Uterus (tissue), 4 donors: ENCODE measurements around the gene PLEKHG1. TPM values are rescaled to one million over a fixed set of nuclear protein-coding genes. Genes with fewer than 3 reads are reported as not detected.

ENCODE experiments used
- DNase-seq, 2 donors: peaks; one replicate each; pipeline ENCODE4 v3.0.0-alpha.2; 2019 to 2020
- H3K27ac ChIP-seq, 2 donors: fragments of 200-600 bp; sonication (generic); 1 replicate in 1 of 2; 2 replicates in 1 of 2; pipeline ENCODE4 v1.5.1; 2016 to 2018
- H3K27me3 ChIP-seq, 2 donors: fragments of 200-600 bp; sonication (generic); one replicate each; pipeline ENCODE4 v1.5.1; 2018 to 2019; ENCODE audit warnings: control low read depth in 1 of 2
- H3K36me3 ChIP-seq, 2 donors: fragments of 200-600 bp; sonication (generic); one replicate each; pipeline ENCODE4 v1.5.1; 2019; ENCODE audit warnings: control low read depth in 1 of 2
- H3K4me1 ChIP-seq, 2 donors: fragments of 200-600 bp; sonication (generic); one replicate each; pipeline ENCODE4 v1.5.1; 2018 to 2019; ENCODE audit warnings: control low read depth in 1 of 2
- H3K4me3 ChIP-seq, 2 donors: fragments of 200-600 bp; sonication (generic); 1 replicate in 1 of 2; 2 replicates in 1 of 2; pipeline ENCODE4 v1.5.1; 2018 to 2019; ENCODE audit warnings: mild to moderate bottlenecking in 1 of 2
- H3K9me3 ChIP-seq, 2 donors: fragments of 200-600 bp; sonication (generic); one replicate each; pipeline ENCODE4 v1.5.1; 2019; ENCODE audit warnings: control low read depth in 1 of 2
- POLR2A ChIP-seq, 2 donors: fragments of 450-650 bp; IDR thresholded peaks; one replicate each; pipeline ENCODE4 v1.6.1; 2016; ENCODE audit warnings: antibody characterized with exemption in 2 of 2, mild to moderate bottlenecking in 1 of 2, moderate library complexity in 1 of 2
- intact Hi-C: fragments of 100-400 bp; cut with DNase I; formaldehyde crosslinking; loops from one replicate; pipeline ENCODE4 v1.15.1; 2023; ENCODE audit warnings: low total_unique reads
- total RNA-seq, 4 donors: library from RNA; depleted of rRNA in 3 of 4; stranded (reverse); fragments of >200 nt in 3 of 4; gene quantifications; one replicate each; pipeline versions ENCODE4 v1.1.0 to v1.2.4, GENCODE V29; 2014 to 2023
- TF ChIP-seq, protein P1 (sequence below), 4 experiments: fragments of 200-600 bp in 2 of 4; fragments of 450-650 bp in 2 of 4; sonication (generic) in 2 of 4; IDR thresholded peaks; one replicate each; pipeline ENCODE4 v1.5.1; 2016 to 2019; ENCODE audit warnings: antibody characterized with exemption in 4 of 4, mild to moderate bottlenecking in 2 of 4, moderate library complexity in 1 of 4
- donor health status: DM: yes; HTN: yes; CAD: no.

PLEKHG1 gene
- total RNA-seq, 4 donors from 2014 or later, result 7.2 to 50.3 (median 33.0) TPM

DNA sequence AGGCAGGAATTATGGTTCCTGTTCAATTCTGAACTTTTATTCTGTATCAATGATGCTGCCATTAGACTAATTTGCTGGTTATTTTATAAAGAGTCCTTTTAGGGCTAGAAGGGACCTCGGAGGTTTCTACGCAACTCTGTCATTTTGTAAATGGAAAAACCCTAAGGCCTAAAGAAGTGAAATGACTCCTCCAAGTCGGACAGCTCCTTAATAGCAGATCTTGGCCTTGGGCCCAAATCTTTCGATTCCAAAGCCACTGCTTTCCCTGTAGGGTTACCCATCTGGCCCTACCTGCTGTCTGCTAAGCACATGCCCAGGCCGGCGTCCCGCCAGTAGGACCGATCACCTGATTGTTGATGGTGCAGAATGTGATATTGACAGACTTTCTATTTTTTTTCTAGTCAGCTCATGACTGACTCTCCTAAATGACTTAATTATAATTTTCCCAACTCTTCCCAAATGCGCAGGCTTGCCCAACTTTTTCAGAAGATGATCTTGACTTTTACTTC lies 40.2 kb downstream of the PLEKHG1 start:
- Histone ChIP-seq H3K9me3 (no peaks in the 10 kb centered on the region), H3K36me3 (no peaks in the 10 kb centered on the region), H3K27ac (no peak overlapping the region), H3K27me3 (no peaks in the 10 kb centered on the region), H3K4me1 (no peaks in the 10 kb centered on the region), H3K4me3 (no peak overlapping the region)
- no peak for DNase-seq
- no peak for TF ChIP-seq POLR2A (IDR thresholded peaks at IDR 0.05)
- TF ChIP-seq, protein P1, sequence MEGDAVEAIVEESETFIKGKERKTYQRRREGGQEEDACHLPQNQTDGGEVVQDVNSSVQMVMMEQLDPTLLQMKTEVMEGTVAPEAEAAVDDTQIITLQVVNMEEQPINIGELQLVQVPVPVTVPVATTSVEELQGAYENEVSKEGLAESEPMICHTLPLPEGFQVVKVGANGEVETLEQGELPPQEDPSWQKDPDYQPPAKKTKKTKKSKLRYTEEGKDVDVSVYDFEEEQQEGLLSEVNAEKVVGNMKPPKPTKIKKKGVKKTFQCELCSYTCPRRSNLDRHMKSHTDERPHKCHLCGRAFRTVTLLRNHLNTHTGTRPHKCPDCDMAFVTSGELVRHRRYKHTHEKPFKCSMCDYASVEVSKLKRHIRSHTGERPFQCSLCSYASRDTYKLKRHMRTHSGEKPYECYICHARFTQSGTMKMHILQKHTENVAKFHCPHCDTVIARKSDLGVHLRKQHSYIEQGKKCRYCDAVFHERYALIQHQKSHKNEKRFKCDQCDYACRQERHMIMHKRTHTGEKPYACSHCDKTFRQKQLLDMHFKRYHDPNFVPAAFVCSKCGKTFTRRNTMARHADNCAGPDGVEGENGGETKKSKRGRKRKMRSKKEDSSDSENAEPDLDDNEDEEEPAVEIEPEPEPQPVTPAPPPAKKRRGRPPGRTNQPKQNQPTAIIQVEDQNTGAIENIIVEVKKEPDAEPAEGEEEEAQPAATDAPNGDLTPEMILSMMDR (IDR thresholded peaks at IDR 0.05), result no peak
- intact Hi-C loops, result no loop called here

DNA sequence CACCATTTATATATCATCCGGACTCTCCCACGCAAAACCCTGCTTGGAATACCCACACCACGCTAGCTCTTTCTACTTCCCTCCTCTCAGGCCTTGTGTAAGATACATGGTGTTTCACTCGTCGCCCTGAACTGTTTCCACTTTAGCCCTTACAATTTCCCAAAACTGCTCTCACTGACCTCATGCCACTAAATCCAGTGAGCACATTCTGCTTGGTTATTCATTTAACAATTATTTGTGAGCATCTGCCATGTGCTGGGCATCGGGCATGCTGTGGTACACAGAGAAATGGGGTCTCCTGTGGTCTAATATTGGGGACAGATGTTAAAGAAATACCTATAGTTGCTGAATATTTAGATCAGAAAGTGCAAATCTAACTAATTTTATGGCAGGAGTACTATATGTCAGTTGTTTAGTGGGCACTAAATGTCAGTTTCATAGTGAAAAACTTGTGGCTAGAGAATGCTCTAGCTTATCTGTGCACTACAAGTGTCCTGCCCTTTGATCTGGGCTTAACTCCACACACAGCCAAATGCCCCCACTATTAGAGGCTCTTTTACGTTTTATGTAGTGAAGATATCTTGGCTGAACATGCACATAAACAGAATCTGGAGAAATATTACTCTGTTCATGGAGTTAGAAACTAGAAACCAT lies 41.0 kb downstream of the PLEKHG1 start:
- Histone ChIP-seq H3K36me3 (no peaks in the 10 kb centered on the region), H3K9me3 (no peaks in the 10 kb centered on the region), H3K27me3 (no peaks in the 10 kb centered on the region), H3K4me3 (no peak overlapping the region), H3K4me1 (no peaks in the 10 kb centered on the region), H3K27ac (peak overlapping the region; percentile 50 to 56)
- no peak for TF ChIP-seq POLR2A (IDR thresholded peaks at IDR 0.05)
- TF ChIP-seq, protein P1 (IDR thresholded peaks at IDR 0.05), result no peak
- intact Hi-C loops, result no loop called here
- no peak for DNase-seq

DNA sequence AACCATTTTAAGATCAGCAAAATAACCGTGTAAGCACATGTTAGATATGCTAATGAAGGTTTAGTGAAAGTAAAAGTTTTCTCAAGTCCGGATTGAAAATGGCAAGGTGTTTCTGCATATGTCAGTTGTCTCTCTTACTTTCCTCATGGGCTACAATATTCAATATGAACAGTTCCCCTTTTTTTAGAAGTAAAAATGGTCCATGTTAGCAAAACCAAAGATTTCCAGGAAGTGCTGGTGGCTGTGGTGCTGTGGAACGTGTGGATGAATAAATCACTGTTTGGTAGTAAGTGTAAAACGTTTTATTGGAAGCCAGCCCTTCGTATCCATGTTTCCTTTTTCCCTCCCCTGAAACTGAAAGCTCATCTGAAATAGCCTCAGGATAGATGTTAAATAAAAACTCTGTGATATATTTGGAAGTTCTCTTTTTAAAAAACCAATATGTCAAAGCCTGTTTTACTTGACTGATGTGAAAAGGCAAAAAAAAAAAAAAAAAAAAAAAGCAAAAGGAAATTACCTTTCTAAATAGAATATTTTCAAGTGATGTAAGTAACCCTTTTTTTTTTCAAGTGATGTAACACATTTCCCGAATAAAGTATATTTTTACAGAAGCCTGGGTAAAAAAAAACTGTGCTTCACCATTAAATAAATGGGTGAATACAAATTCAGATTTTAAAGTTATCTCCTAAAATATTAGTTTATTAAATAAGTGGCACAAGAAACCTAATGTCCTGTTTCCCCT lies 41.9 kb downstream of the PLEKHG1 start:
- intact Hi-C loops, result no loop called here
- no peaks in the 10 kb centered on the region for H3K36me3 ChIP-seq
- H3K27ac ChIP-seq, result peak overlapping the region; percentile 50 to 56
- H3K27me3 ChIP-seq, result no peaks in the 10 kb centered on the region
- no peak for DNase-seq
- H3K9me3 ChIP-seq, result no peaks in the 10 kb centered on the region
- TF ChIP-seq, protein P1 (IDR thresholded peaks at IDR 0.05), result no peak
- no peak for TF ChIP-seq POLR2A (IDR thresholded peaks at IDR 0.05)
- no peaks in the 10 kb centered on the region for H3K4me1 ChIP-seq
- H3K4me3 ChIP-seq, result peak overlapping the region in 1 of 2 donors; percentile 22

DNA sequence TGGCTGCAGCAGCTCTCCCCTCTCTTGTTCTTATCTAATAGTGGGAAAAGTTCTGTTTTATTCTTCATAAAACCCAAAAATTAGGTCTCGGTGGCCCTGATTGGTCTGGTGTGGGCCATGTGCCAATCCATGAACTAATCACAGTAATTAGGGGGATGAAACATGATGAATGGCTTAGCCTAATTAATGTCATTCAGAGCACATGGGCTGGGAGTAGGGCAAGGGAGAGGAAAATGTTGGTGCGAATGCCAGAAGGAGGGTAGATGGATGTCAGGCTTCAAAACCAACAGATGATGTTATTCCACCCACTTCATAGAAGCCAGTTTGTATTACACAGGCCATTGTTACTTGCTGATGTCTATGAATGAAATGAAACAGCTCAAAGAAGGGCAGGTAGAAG lies 46.5 kb downstream of the PLEKHG1 start:
- DNase-seq, result no peak
- Histone ChIP-seq H3K27me3 (no peaks in the 10 kb centered on the region), H3K27ac (no peak overlapping the region), H3K4me3 (no peak overlapping the region), H3K36me3 (no peaks in the 10 kb centered on the region), H3K4me1 (no peaks in the 10 kb centered on the region), H3K9me3 (no peaks in the 10 kb centered on the region)
- TF ChIP-seq, protein P1 (IDR thresholded peaks at IDR 0.05), result no peak
- no peak for TF ChIP-seq POLR2A (IDR thresholded peaks at IDR 0.05)
- intact Hi-C loops, result no loop called here

DNA sequence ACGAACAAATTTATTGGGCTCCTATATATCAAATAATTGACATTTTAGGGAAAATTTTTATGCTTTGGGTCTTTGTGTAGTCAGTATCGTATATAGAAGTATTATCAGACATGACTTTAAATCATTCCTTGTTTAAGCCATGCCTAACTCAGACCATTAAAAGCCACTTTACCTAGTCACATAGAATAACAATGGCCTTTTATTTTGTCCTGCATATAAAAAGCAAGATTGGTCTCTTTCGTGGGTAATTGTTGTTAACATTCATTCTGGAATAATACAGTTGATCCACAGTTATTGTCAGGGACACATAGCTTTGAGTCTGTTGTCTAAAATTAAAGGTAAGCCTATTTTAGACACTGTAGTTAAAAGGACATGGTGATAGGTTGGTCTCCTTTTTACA lies 47.4 kb downstream of the PLEKHG1 start:
- DNase-seq, result no peak
- TF ChIP-seq, protein P1 (IDR thresholded peaks at IDR 0.05), result no peak
- TF ChIP-seq POLR2A (IDR thresholded peaks at IDR 0.05), result no peak
- Histone ChIP-seq H3K4me3 (no peak overlapping the region), H3K27me3 (no peaks in the 10 kb centered on the region), H3K27ac (no peak overlapping the region), H3K36me3 (no peaks in the 10 kb centered on the region), H3K9me3 (no peaks in the 10 kb centered on the region), H3K4me1 (no peaks in the 10 kb centered on the region)
- intact Hi-C loops, result no loop called here
